Gastroesophageal sphincter (tissue), 4 donors: ENCODE measurements around the gene MORC2. TPM values are rescaled to one million over a fixed set of nuclear protein-coding genes. Genes with fewer than 3 reads are reported as not detected.

ENCODE experiments used
- ATAC-seq: fragments of 150-250 bp; one replicate; pipeline ENCODE4 v1.9.1; 2016; ENCODE audit warnings: mild to moderate bottlenecking, moderate library complexity
- H3K27ac ChIP-seq, 4 donors: fragments of 200-600 bp; sonication (generic) in 3 of 4; 1 replicate in 3 of 4; 2 replicates in 1 of 4; pipeline ENCODE4 v1.5.1; 2016 to 2019
- H3K27me3 ChIP-seq: fragments of 200-600 bp; sonication (generic); one replicate; pipeline ENCODE4 v1.5.1; 2019
- H3K36me3 ChIP-seq, 2 donors: fragments of 200-600 bp; sonication (generic); one replicate each; pipeline ENCODE4 v1.5.1; 2019; ENCODE audit warnings: control low read depth in 1 of 2
- H3K4me1 ChIP-seq, 3 donors: fragments of 200-600 bp; sonication (generic); 1 replicate in 2 of 3; 2 replicates in 1 of 3; pipeline ENCODE4 v1.5.1; 2016 to 2019; ENCODE audit warnings: control low read depth in 2 of 3
- H3K4me3 ChIP-seq, 2 donors: fragments of 200-600 bp; sonication (generic); one replicate each; pipeline ENCODE4 v1.5.1; 2019; ENCODE audit warnings: mild to moderate bottlenecking in 1 of 2, moderate library complexity in 1 of 2
- H3K9me3 ChIP-seq, 3 donors: fragments of 200-600 bp; sonication (generic); one replicate each; pipeline ENCODE4 v1.5.1; 2017 to 2019; ENCODE audit warnings: control low read depth in 2 of 3
- EP300 ChIP-seq: sonication (generic); formaldehyde crosslinking; IDR thresholded peaks from one replicate; pipeline ENCODE4 v1.6.1; 2017; ENCODE audit warnings: antibody characterized with exemption, mild to moderate bottlenecking
- POLR2A ChIP-seq, 2 donors: fragments of 450-650 bp; IDR thresholded peaks; one replicate each; pipeline ENCODE4 v1.6.1; 2017; ENCODE audit warnings: antibody characterized with exemption in 2 of 2, mild to moderate bottlenecking in 2 of 2, moderate library complexity in 1 of 2
- POLR2AphosphoS5 ChIP-seq: sonication (generic); formaldehyde crosslinking; IDR thresholded peaks from one replicate; pipeline ENCODE4 v1.6.1; 2017; ENCODE audit warnings: antibody characterized with exemption
- WGBS, 2 donors: methylation state at CpG; one replicate each; pipeline ENCODE4 v1.1.5; 2018; ENCODE audit warnings: low coverage in 1 of 2; 5-methylcytosine and 5-hydroxymethylcytosine counted together
- total RNA-seq, 4 donors: library from RNA; depleted of rRNA; stranded (reverse); fragments of >200 nt; gene quantifications; one replicate each; pipeline ENCODE4 v1.1.0, GENCODE V29; 2016
- TF ChIP-seq, protein P1 (sequence below), 4 experiments: fragments of 200-600 bp in 2 of 4; fragments of 450-650 bp in 2 of 4; sonication (generic) in 1 of 4; IDR thresholded peaks; one replicate each; pipeline ENCODE4 v1.5.1; 2017 to 2019; ENCODE audit warnings: antibody characterized with exemption in 4 of 4, mild to moderate bottlenecking in 2 of 4, moderate library complexity in 2 of 4

Gene MORC2
- total RNA-seq, 4 donors from 2014 or later = 11.3 to 36.0 (median 29.6) TPM

DNA sequence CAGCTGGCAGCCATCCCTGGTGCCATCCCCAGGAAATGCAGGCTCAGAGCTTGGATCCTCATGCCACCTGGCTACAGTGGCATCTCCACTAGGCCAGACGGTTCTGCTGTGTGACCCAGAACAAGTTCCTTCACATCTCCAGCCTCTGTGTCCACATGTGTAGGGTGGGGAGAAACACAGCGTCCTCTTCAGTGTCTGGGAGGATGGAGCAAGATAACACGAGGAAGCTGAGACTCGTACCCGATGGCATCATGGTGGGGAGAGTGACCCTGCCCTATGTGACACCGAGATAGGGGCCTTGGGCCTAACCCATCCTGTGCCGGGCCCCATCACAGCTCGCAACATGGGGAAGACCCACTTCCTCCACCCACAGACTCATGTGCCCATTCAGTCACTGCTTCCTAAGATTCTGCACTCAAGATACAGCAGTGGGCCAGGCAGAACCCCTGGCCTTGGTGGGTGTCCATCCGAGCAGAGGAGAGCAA, 78.5 kb downstream of the MORC2 start:
- TF ChIP-seq EP300 = no peak
- TF ChIP-seq, protein P1, sequence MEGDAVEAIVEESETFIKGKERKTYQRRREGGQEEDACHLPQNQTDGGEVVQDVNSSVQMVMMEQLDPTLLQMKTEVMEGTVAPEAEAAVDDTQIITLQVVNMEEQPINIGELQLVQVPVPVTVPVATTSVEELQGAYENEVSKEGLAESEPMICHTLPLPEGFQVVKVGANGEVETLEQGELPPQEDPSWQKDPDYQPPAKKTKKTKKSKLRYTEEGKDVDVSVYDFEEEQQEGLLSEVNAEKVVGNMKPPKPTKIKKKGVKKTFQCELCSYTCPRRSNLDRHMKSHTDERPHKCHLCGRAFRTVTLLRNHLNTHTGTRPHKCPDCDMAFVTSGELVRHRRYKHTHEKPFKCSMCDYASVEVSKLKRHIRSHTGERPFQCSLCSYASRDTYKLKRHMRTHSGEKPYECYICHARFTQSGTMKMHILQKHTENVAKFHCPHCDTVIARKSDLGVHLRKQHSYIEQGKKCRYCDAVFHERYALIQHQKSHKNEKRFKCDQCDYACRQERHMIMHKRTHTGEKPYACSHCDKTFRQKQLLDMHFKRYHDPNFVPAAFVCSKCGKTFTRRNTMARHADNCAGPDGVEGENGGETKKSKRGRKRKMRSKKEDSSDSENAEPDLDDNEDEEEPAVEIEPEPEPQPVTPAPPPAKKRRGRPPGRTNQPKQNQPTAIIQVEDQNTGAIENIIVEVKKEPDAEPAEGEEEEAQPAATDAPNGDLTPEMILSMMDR (IDR thresholded peaks at IDR 0.05) = no peak
- TF ChIP-seq POLR2A (IDR thresholded peaks at IDR 0.05) = no peak
- TF ChIP-seq POLR2AphosphoS5 = no peak
- H3K36me3 ChIP-seq = peaks cover 0 to 42% of the 10 kb centered on the region in 2 donors
- no peaks in the 10 kb centered on the region for H3K9me3 ChIP-seq
- WGBS, 2 donors = 70% methylated on average over 2 of the region's 9 CpGs; no CpG with 5 or more reads in 1 of the 2 donors
- H3K27ac ChIP-seq = no peak overlapping the region
- ATAC-seq = no peak
- no peaks in the 10 kb centered on the region for H3K4me1 ChIP-seq
- H3K4me3 ChIP-seq = no peak overlapping the region
- no peaks in the 10 kb centered on the region for H3K27me3 ChIP-seq

DNA sequence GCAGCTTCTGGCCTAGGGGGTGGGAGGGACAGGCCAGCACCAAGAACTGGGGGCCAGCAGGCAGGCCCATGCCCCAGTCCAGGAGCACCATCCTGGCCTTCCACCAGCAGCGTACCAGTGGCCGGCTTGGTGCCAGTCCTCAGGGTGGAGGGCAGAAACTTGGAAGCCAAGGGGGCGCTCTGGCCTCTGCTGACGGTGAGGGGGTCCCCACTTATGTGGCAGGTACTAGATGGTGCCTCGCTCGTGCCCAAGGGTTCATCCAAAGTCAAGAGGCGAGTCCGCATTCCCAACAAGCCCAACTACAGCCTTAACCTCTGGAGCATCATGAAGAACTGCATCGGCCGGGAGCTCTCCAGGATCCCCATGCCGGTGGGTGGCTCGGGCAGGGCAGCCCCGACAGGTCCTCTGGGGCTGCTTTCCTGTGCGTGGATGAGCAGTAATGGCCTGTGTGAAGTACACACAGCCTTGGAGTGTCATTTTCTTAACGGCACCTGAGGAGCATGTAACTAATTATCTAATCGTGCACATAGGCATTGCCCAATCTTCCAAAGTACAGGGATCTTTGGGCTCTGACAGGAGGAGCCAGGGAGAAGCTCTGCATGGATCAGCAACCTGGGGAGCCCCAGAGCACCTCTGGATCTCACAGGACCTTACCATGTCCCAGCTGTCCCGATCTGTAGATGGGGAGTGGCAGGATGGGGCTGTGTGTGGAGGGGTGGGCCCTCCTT, 79.1 kb downstream of the MORC2 start:
- Histone ChIP-seq H3K27ac (no peak overlapping the region), H3K4me3 (no peak overlapping the region), H3K36me3 (peaks cover 0 to 42% of the 10 kb centered on the region in 2 donors), H3K4me1 (no peaks in the 10 kb centered on the region), H3K9me3 (no peaks in the 10 kb centered on the region), H3K27me3 (no peaks in the 10 kb centered on the region)
- WGBS, 2 donors = no CpG with 5 or more reads among the region's 17 CpGs
- no peak for ATAC-seq
- TF ChIP-seq EP300 (no peak), POLR2AphosphoS5 (no peak), POLR2A (IDR thresholded peaks at IDR 0.05) (no peak)
- TF ChIP-seq, protein P1 (IDR thresholded peaks at IDR 0.05) = no peak

DNA sequence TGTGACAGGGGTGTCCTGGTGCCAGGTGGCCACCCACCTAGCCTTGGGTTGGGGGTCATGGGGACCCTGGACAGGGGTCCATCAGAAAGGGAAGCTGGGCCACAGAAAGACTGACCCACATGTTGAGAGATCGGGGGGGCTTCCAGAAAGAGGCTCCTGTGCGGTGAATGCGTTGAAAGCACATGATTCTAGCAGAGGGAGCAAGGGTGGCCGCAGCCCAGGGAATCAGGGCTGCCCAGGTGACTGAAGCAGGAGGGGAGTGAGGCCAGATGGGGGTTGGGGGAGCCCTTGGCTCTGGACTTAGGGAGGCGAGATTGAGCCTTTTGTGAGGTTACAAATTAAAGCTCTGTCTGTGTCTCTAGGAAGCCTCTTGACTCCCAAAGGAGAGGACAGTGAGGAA, 80.7 kb downstream of the MORC2 start:
- Histone ChIP-seq H3K4me3 (no peak overlapping the region), H3K4me1 (no peaks in the 10 kb centered on the region), H3K9me3 (no peaks in the 10 kb centered on the region), H3K27ac (no peak overlapping the region), H3K36me3 (peaks cover 0 to 30% of the 10 kb centered on the region in 2 donors), H3K27me3 (no peaks in the 10 kb centered on the region)
- ATAC-seq = no peak
- TF ChIP-seq, protein P1 (IDR thresholded peaks at IDR 0.05) = no peak
- no peak for TF ChIP-seq EP300
- TF ChIP-seq POLR2AphosphoS5 = no peak
- TF ChIP-seq POLR2A (IDR thresholded peaks at IDR 0.05) = no peak
- 74 to 91% methylated on average over 3 to 5 of the region's 5 CpGs for WGBS, 2 donors

DNA sequence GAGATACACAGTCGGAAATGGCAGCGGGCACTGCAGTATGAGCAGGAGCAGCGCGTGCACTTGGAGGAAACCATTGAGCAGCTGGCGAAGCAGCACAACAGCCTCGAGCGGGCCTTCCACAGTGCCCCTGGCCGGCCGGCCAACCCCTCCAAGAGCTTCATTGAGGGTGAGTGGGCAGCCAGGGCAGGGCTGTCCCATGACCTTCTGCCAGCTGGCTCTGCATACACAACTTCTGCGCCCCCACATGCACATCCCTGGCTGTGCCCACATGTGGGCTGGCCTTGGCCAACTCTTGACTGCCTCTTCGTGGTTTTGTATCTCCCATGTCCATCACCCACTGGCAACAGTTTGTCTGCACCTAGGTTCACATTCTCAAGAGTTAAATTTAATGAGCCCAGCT, 81.1 kb downstream of the MORC2 start:
- 91% methylated on average over 6 of the region's 11 CpGs; no CpG with 5 or more reads in 1 of the 2 donors for whole genome bisulfite sequencing, 2 donors

More for the DNA sequence above, 81.1 kb downstream of the MORC2 start:
- ATAC-seq = no peak
- no peak overlapping the region for H3K4me3 ChIP-seq
- H3K27me3 ChIP-seq = no peaks in the 10 kb centered on the region
- TF ChIP-seq POLR2AphosphoS5 (no peak), POLR2A (IDR thresholded peaks at IDR 0.05) (no peak), EP300 (no peak)
- TF ChIP-seq, protein P1 (IDR thresholded peaks at IDR 0.05) = no peak
- no peak overlapping the region for H3K27ac ChIP-seq
- no peaks in the 10 kb centered on the region for H3K4me1 ChIP-seq
- no peaks in the 10 kb centered on the region for H3K9me3 ChIP-seq
- H3K36me3 ChIP-seq = peaks cover 0 to 27% of the 10 kb centered on the region in 2 donors
